NK-92 treated with Interleukin-12 subunit alpha and Interleukin-12 subunit beta, amount 100 ng/mL, for 24 hours (cell line): ENCODE measurements around the gene PROK2.

Source experiments
- DNase-seq: peaks from one replicate; lab custom pipeline; 2025; lab: John Stamatoyannopoulos, UW

The PROK2 gene, protein sequence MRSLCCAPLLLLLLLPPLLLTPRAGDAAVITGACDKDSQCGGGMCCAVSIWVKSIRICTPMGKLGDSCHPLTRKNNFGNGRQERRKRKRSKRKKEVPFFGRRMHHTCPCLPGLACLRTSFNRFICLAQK

DNA sequence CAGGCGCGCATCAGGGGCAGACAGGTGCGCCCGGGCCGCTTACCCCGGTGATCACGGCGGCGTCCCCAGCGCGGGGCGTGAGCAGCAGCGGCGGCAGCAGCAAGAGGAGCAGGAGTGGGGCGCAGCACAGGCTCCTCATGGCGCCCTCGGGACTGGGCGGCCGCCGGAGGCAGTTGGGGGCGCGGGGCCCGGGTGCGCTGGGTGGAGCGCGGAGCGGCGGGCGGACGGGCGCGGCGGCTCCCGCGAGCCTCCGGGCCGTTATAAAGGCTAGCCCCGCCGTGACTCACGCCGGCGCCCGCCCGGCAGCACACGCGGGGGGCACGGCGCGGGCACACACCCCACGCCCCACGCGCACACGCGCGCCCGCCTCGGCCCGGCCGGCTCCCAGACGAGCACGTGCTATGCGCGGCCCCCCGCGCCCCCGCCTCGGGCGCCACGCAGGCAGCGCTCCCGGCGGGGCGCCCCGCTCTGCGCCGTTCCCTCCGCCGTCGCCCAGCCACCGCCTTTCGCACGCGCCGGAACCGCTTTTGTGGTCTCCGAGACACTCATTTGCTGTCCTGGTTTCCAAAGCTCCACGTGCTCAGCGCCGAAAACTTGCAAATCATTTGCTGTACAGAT is at the start of gene PROK2:
Gene PROK2 (minus strand): TSS at position 235 of the 618 bp plus-strand sequence. CDS start 96 bp downstream, at position 139.
- no peak for DNase-seq

DNA sequence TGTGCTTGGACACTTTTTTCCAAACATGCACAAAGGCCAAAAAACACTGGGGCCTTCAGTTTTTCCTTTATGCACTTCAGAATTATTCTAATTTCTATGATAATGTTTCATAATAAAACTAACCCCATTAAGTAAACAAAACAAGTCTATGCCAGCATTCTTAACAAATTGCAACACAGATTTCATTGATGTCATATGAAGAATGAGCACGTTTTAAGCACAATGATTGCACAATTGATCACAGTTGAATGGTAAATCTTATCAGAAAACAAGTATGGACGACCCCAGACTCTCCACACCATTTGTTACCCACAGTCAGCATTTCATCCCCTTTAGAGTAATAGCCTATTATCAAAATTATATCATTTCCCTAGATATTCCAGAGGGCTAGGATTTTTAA is 46.7 kb upstream of the PROK2 start:
- DNase-seq, result no peak

DNA sequence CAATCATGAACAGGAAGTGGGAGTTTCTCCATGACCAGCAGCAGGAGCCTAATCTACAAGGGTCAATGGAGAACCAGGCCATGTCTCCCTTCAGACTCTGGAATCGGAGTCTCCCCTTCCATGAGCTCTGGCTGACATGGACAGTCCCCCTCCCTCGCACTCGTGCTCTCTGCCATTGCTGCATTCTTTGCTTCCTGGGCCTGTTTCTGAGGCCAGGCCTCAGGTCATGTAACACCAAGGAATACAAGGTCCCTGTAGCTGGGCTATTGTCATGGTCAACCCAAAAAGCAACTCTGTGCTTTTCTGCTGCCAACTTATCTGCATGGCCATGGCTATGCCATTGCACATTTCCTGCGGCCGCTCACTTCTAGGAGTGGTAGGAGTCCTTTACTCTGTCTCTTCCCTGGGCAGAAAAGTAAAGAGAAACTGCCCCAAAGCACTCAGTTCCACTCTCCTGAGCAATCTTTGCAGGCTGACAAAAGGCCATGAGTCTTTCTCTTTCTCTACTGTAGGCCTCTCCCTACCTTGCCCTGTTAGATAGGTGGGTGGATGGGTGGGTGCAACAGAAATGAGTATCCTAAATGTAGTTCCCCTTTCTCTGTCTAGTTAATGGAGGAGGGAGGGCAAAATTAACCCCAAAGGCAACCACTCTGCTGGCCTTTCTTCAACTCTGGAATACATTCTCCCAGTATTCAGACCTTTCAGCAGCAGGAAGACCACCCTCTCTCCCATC is 40.8 kb upstream of the PROK2 start:
- no peak for DNase-seq

DNA sequence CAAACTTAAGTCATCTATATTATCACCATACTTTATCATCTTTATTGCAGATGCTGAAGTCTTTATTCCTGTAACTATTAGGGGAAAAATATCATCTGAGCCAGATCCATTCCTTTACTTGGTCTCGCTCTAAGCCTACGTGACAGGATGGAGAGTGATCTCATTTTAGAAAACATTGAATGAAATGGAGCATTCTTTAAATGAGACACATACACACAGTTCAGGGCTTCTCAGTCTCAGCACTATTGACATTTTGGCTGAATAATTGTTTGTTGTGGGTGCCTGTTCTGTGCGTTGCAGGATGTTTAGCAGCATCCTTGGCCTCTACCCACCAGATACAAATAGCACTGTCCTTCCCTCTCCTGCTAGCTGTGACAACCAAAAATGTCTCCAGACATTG is 36.2 kb upstream of the PROK2 start:
- no peak for DNase-seq

DNA sequence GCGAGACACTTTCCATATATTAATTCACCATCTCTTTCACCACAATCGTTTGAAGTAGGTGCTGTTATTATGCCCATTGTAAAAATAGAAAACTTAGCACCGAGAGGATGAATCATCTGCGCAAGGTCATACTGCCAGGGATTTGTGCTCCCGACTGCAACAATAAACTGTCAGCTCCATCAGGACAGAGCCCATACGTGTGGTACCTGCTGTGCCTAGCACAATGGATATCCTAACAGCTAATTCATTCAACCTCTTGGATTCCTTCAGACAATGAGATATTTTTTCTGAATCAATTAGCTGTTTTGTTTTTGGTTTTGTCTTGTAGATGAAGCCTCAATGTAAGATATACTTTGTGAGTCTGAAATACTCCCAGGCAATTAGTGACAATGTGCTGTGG is 32.3 kb upstream of the PROK2 start:
- no peak for DNase-seq

DNA sequence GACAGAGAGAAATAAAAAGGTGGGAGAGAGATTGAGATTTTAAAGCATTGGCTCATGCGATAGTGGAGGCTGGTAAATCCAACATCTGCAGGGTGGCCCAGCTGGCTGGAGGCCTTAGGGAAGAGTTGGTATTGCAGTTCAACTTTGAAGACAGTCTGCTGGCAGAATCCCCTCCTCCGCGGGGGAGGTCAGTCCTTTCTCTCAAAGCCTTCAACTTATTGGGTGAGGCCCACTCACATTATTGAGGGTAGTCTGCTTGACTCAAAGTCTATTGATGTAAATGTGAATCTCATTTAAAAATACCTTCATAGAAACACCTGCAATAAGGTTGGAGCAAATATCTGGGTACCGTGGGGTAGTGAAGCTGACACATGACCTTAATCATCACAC is 31.8 kb upstream of the PROK2 start:
- no peak for DNase-seq

DNA sequence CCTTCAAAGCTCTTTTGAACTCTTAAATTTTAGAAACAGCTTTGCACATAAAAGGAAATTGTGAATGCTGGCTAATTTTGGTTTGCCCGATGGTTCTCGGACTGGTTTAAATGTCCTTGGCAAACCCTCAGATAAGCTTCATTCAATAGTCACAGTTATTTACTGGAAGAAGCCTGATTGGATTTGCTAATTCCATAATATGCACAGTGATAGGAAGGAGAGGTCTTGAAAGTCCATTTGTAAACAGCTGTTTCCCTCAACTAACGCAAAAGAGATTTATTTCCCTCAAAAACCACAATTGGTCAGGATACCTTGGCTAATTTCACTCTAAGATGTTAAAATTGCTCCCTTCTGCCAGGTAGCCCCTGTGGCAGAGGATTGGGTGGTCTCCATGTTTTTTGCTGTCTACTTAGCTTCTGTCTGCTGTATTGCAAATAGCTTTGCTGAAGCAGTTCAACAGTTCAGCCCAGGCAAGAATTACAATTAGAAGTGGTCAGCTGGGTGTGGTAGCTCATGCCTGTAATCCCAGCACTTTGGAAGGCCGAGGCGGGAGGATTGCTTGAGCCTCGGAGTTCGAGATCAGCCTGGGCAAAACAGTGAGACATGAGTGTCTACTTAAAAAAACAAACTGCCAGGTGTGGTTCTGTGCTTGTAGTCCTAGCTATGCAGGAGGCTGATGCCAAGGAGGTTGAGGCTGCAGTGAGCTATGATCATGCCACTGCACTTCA is 30.6 kb upstream of the PROK2 start:
- no peak for DNase-seq

DNA sequence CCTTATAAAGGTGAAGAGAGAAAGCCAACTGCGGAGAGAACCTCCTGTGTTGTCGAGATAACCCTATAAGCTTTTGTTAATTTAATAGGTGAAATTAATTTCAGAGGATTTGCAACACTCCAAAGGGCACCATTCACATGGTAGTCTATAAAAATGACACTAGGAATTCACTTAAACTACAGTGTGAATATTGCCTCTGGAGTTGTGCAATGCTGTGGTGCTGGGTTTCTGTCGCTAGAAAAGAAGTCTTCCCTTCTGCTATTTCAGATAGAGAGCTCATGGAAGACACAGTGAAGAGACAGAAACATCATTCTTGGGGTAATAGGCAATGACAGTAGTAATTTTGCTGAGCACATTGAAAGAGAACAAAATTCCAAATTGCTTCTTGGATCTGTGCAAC is 28.8 kb upstream of the PROK2 start:
- DNase-seq, result no peak

DNA sequence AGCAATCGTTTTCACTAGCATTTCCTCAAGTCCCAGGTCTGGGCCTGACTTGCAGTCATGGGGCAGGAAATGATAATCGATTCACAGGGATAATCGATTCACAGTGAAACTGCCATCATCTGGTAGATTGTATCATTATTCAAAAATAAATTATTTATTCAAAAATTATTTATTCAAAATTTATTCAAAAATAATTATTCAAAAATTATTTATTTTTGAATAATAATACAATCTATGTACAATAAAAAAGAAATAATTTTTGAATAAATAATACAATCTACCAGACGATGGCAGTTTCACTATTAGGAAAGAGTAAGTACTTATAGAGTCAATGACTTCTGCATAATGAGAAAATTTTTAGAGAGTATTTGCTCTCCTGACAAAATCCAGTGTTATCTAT is 28.1 kb upstream of the PROK2 start:
- DNase-seq, result no peak

DNA sequence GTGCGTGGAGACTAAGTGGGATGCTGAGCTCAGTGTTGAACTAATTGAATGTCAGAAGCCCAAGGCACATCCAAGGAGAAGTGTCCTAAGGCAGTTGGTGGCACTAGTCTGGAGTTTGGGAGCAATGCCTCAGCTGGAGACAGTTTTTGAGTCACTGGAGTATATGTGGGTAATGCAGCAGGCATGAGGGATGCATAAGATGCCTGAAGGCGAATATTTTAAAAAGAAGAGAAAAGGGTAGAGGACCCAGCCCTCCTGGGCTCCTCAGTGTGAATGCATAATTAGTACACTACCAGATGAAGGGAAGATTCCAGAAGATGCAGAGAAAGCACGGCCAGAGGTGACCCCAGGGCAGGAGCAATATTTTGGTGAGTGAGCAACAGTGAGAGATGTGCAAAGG is 25.1 kb upstream of the PROK2 start:
- no peak for DNase-seq

DNA sequence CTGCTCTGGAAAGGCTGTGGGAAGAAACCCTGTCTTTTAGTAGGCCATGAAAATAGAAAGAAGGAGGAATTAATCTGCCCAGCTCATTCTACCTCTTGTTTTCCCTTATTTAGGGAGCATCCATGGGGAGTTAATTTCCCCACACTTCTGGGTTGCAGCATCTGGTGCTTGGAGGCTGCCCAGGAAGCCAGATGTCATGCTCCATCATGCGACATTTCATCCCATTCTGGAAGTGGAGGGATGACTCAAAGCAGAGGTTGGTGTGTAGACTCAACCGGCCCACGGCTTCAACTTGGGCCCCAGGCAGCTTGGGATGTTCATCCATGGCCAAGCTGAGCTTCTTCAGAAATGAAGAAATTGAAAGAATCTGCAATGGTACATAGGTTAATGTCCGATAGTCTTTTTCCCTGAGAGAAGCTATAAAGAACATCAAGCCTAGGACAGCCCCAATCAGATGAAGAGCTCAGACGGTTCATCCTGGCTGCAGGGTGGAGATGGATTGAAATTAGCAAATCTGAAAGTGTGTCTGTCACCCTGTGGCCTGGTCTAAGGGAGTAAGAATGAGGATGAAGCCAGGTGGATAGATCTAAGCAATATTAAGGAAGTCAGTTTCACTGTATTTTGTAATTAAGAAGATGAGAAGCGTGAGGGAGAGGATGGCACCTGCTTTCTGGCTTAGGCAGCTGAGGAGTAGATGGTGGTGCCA is 24.5 kb upstream of the PROK2 start:
- DNase-seq, result no peak

DNA sequence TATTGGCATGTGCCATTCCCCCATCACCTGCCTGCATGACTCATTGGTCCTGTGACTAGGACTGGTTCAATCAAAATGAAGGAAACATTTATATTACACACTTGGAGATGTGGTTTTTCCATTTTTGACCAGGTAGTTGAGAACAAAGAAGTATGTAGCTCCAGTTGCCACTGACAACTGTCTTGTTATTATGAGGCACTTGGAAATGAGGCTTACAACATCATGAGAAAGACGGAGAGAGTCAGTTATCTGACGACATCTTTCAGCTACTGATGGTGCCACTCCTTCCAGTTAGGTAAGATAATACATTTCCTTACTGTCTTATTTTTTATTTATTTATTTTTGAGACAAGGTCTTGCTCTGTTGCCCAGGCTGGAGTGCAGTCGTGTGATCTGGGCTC is 21.8 kb upstream of the PROK2 start:
- DNase-seq, result no peak

DNA sequence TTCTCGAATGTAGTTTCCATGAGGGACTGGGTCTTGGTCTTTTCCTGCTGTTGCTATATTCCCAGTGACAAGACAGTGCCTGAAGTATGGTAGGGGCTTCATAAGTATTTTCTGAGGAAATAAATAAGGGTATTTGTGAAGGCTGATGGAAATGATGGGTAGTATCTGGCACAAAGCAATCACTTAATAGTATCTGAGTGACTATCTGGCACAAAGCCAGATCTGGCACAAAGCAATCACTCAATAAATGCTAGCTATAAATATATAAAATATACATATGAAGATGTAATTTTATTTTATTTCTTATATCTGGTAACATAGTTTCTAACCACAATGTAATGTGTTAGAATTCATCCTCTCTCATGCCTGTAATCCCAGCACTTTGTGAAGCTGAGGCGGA is 20.7 kb upstream of the PROK2 start:
- DNase-seq, result no peak

DNA sequence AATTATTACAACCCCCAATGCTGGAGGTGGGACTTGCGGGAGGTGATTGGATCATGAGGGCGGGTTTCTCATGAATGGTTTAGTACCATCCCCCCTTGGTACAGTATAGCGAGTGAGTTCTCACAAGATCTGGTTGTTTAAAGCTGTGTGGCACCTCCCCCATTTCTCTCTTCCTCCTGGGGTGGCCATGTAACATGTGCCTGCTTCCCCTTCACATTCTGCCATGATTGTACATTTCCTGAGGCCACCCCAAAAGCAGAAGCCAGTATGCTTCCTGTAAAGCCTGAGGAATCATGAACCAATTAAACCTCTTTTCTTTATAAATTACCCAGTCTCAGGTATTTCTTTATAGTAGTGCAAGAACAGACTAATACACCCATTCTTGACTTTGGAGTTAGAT is 20.3 kb upstream of the PROK2 start:
- no peak for DNase-seq

DNA sequence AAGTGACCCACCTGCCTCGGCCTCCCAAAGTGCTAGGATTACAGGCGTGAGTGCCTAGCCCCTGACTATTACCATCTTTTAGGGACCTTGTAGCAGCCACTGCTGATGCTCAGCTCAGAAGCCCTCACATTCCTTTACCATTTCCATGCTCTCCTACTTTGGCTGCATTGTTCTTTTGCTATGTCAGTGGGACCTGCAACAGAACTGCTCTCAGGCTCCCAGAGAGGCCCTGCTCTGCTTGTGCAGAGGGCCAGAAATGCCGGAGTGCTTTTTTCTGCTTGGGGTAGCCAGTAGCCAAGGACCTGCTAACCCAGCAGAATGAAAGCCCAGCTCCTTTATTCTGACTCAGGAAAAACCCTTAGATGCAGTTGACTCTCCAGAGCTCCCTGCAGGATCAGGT is 18.3 kb upstream of the PROK2 start:
- DNase-seq, result no peak

DNA sequence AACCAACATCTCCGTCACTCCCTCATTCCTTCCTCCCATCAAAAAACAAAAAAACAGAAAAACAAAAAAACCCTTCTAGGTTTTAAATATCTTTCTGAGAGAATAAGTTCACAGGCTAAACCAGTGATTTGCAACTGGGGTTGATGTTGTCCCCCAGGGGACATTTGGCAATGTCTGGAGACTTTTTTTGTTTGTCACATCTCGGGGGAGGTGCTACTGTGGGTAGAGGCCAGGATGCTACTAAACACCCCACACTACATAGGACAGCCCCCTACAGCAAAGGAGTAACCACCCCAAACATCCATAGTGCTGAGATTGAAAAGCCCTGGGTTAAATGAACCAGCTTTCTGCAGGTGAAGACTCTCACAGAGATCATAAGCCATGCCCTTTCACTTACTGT is 17.0 kb upstream of the PROK2 start:
- DNase-seq, result no peak

DNA sequence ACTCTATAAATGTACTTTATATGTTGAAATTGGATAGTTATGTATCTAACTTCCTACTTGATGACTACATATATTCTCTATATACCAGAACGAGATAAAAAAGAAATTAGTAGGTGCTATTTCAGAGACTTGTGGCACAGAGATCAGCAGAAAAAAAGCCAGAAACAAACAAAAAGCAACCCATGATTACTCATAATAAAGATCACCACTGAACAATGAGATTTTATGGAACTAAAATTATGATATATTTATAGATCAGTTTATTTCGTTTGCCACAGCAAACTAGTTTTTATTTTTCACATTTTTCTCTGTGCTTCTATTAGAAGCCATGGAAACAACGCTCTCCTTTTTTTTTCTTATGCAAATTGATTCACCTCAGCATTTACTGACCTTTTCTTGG is 15.1 kb upstream of the PROK2 start:
- DNase-seq, result no peak

DNA sequence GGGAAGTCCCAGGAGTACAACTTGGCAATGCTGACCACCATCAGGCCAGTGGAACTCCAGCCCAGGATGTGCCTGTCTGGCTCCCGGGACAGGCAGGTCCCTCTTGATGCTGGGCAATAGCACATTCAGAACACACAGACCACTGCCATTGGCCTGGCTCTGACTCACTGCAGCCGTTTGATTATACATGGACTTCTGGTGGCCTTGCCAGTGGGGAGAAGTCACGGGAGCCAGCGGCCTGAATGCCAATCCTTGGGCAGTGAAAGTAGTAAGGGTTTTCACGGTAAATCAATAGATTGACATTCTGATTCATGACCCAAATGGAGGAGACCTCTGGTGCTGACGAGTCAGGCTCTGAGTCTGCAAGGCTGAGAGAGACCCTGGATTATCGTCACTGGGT is 12.5 kb upstream of the PROK2 start:
- no peak for DNase-seq

DNA sequence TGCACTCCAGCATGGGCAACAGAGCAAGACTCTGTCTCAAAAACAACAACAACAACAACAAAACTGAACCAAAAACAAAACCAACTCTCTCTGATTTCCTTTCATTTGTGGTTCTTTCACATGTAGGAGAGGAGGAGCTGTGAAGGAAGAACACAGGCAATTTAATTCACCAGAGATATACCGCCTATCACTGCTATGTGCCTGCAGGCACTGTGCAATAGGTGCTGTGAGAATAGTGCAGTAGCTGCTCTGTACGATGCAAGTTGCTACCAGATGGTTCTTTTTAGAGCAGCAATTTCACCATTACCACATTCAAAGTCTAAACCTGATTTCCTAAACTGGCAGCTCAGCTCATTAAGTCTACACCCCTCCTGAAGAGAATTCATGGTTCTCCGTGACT is 11.3 kb upstream of the PROK2 start:
- DNase-seq, result no peak

DNA sequence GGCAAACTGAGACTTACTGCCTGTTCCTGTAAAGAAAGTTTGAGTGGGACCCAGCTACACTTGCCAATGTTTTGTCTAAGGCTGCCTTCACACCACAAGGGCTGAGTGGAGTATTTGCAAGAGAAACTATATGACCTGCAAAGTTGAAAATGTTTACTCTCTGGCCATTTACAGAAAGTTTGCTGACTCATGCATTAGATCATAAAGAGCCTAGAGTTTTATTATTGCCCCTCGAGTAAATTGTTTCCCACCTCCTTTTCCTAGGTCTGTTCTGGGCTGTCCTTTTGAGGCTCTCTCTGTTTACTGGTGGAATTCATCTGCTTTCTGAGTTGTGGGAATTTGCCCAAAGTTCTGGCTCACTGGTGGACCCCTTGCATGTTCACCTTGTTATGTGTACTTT is 6.7 kb upstream of the PROK2 start:
- no peak for DNase-seq

DNA sequence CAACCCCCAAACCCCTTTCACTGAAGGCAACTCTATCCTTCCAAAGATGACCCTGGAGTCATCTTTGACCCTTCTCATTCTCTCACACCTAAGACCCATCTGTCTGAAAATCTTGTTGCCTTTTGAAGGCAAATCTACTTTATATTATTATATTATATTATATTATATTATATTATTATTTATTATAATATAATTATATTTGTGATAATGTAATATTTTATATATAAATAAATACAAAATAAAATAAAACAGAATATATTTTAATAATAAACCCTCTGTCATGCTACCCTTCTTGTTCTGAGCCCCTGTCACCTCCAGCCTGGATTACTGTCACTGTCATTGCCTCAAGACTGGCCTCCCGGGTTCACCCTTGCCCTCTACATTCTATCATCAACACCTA is 5.0 kb upstream of the PROK2 start:
- no peak for DNase-seq

DNA sequence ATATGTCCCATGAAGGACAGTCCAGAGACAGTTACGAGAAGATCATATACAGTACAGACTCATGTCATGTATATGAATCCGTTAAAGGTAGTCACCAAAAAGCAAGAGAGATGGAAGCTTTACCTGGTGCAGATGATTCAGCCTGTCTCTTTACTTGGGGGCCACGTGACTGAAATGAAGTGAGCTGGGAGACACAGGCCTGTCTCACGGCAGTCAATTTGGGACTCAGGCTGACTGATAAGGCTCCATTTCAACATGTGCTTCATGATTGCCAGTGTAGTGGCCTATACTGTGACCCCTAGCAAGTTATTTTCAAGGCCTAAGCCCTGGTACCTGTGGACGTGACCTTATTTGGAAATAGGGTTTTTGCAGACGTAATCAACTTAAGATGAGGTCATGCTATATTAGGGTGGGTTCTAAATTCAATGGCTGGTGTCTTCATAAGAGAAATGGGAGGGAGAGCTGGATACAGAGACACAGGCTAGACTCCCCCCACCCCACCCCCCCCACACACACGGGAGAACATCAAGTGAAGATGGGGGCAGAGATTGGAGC is 3.0 kb upstream of the PROK2 start:
- no peak for DNase-seq
